NT2/D1 (cell line): ENCODE measurements around the gene DAPK1.

Experiments
- SUZ12 ChIP-seq: IDR thresholded peaks from 2 replicates; pipeline ENCODE4 v1.6.1; 2011; ENCODE audit not compliant: insufficient read length, insufficient read depth; ENCODE audit errors: extremely low read depth
- YY1 ChIP-seq: IDR thresholded peaks from 2 replicates; pipeline ENCODE4 v1.6.1; 2011; ENCODE audit not compliant: insufficient read length, insufficient read depth
- ZNF274 ChIP-seq: IDR thresholded peaks from 2 replicates; pipeline ENCODE4 v1.6.1; 2011; ENCODE audit warnings: mild to moderate bottlenecking, low read depth, low read length

GRCh38 chr9:87742813-87743428 is 245.3 kb downstream of the DAPK1 start:
- TF ChIP-seq YY1 (no peak), ZNF274 (no peak), SUZ12 (no peak)
